ENCODE measurements around the gene FADS1.
A peak's percentile ranks its signal among the peaks of the same experiment; 100 is the strongest.

Gene FADS1

GRCh38 chr11:61860054-61860903 lies 43.5 kb upstream of the FADS1 start:
- Histone ChIP-seq H3K4me3 (replicated peaks; ENCODE audit: insufficient read depth, low read length) (no peak overlapping the region), H3K27ac (replicated peaks) (no peak overlapping the region), H3K27me3 (ENCODE audit: insufficient read depth, poor library complexity, severe bottlenecking) (no peaks in the 10 kb centered on the region)
- TF ChIP-seq GABPA (IDR thresholded peaks at IDR 0.05; ENCODE audit: low read depth): no peak
- no peak for TF ChIP-seq SPI1 (IDR thresholded peaks at IDR 0.05; ENCODE audit: borderline replicate concordance, low read depth)
- no peak for TF ChIP-seq POLR2AphosphoS5 (IDR thresholded peaks at IDR 0.05; ENCODE audit: low read depth)
- no peak for TF ChIP-seq CTCF (IDR thresholded peaks at IDR 0.05; ENCODE audit: insufficient read depth, low read length)
- no peak for TF ChIP-seq REST (IDR thresholded peaks at IDR 0.05; ENCODE audit: insufficient replicate concordance, low read depth)
- no peak for DNase-seq (ENCODE audit: low read depth in 1 of 2, low spot score in 1 of 2)

- no peak for TF ChIP-seq GABPA (IDR thresholded peaks at IDR 0.05; ENCODE audit: low read depth)
- no peak for TF ChIP-seq CTCF (IDR thresholded peaks at IDR 0.05; ENCODE audit: insufficient read depth, low read length)
- peak; percentile 49 for TF ChIP-seq REST (IDR thresholded peaks at IDR 0.05; ENCODE audit: insufficient replicate concordance, low read depth)
- TF ChIP-seq SPI1 (IDR thresholded peaks at IDR 0.05; ENCODE audit: borderline replicate concordance, low read depth): no peak
- no peak for TF ChIP-seq POLR2AphosphoS5 (IDR thresholded peaks at IDR 0.05; ENCODE audit: low read depth)
- Histone ChIP-seq H3K4me3 (replicated peaks; ENCODE audit: insufficient read depth, low read length) (no peak overlapping the region), H3K27ac (replicated peaks) (no peak overlapping the region), H3K27me3 (ENCODE audit: insufficient read depth, poor library complexity, severe bottlenecking) (no peaks in the 10 kb centered on the region)
- no peak for DNase-seq (ENCODE audit: low read depth in 1 of 2, low spot score in 1 of 2)
Measured at GRCh38 chr11:61855939-61856680, 39.3 kb upstream of the FADS1 start.

- H3K27me3 ChIP-seq (ENCODE audit: insufficient read depth, poor library complexity, severe bottlenecking): no peaks in the 10 kb centered on the region
- TF ChIP-seq SPI1 (IDR thresholded peaks at IDR 0.05; ENCODE audit: borderline replicate concordance, low read depth) (no peak), GABPA (IDR thresholded peaks at IDR 0.05; ENCODE audit: low read depth) (no peak), REST (IDR thresholded peaks at IDR 0.05; ENCODE audit: insufficient replicate concordance, low read depth) (no peak), POLR2AphosphoS5 (IDR thresholded peaks at IDR 0.05; ENCODE audit: low read depth) (no peak), CTCF (IDR thresholded peaks at IDR 0.05; ENCODE audit: insufficient read depth, low read length) (no peak)
- H3K4me3 ChIP-seq (replicated peaks; ENCODE audit: insufficient read depth, low read length): no peak overlapping the region
- H3K27ac ChIP-seq (replicated peaks): no peak overlapping the region
- no peak for DNase-seq (ENCODE audit: low read depth in 1 of 2, low spot score in 1 of 2)
Measured at GRCh38 chr11:61854966-61855714, 38.3 kb upstream of the FADS1 start.

Data from HL-60 (cell line).